Osteoblast (primary cell): Measurements from ENCODE around the gene PPOX. TPM values are rescaled to one million over a fixed set of nuclear protein-coding genes. Genes with fewer than 3 reads are reported as not detected.

Source experiments
- DNase-seq: peaks from one replicate; pipeline ENCODE4 v3.0.0; 2011; ENCODE audit warnings: low spot score, mixed read lengths; ENCODE audit not compliant: insufficient read length; ENCODE audit errors: missing footprints
- H2AFZ ChIP-seq: 2 replicates; pipeline ENCODE4 v1.6.0; 2011; ENCODE audit warnings: mild to moderate bottlenecking, low read length
- H3K27ac ChIP-seq: 2 replicates; pipeline ENCODE4 v1.5.1; 2011; ENCODE audit warnings: mild to moderate bottlenecking, low read depth, low read length, moderate library complexity
- H3K27me3 ChIP-seq: 2 replicates; pipeline ENCODE4 v1.6.0; 2012; ENCODE audit warnings: mild to moderate bottlenecking, control low read depth, inconsistent platforms, low read length, moderate library complexity; ENCODE audit not compliant: insufficient read depth
- H3K36me3 ChIP-seq: 2 replicates; pipeline ENCODE4 v1.5.1; 2011; ENCODE audit warnings: mild to moderate bottlenecking, low read length, control low read depth, moderate library complexity; ENCODE audit not compliant: insufficient read depth
- H3K4me1 ChIP-seq: 2 replicates; pipeline ENCODE4 v1.5.1; 2011; ENCODE audit warnings: mild to moderate bottlenecking, low read length, control low read depth, moderate library complexity; ENCODE audit not compliant: insufficient read depth
- H3K4me2 ChIP-seq: 2 replicates; pipeline ENCODE4 v1.6.0; 2011; ENCODE audit warnings: mild to moderate bottlenecking, low read length; ENCODE audit not compliant: insufficient read depth
- H3K4me3 ChIP-seq: fragments of 200-600 bp; sonication (generic); 3 replicates; pipeline ENCODE4 v1.5.1; 2012; ENCODE audit warnings: mild to moderate bottlenecking, low read length, inconsistent platforms; ENCODE audit not compliant: insufficient read depth
- H3K79me2 ChIP-seq: 2 replicates; pipeline ENCODE4 v1.6.0; 2012; ENCODE audit warnings: mild to moderate bottlenecking, low read length, control low read depth, inconsistent platforms; ENCODE audit not compliant: insufficient read depth
- H3K9me3 ChIP-seq: 2 replicates; pipeline ENCODE4 v1.5.1; 2011; ENCODE audit warnings: low read depth, low read length, control low read depth
- H4K20me1 ChIP-seq: 2 replicates; pipeline ENCODE4 v1.6.0; 2012; ENCODE audit warnings: mild to moderate bottlenecking, low read length, control low read depth; ENCODE audit not compliant: insufficient read depth
- CTCF ChIP-seq: IDR thresholded peaks from 2 replicates; pipeline ENCODE4 v1.5.1; 2011; ENCODE audit warnings: mild to moderate bottlenecking, low read depth, low read length, moderate library complexity; ENCODE audit errors: extremely low read depth
- total RNA-seq: library from RNA; depleted of rRNA; stranded (reverse); fragments of >200 nt; gene quantifications from 2 replicates; pipeline ENCODE4 v1.2.3, GENCODE V29; 2012

PPOX gene
- 15.9 and 19.5 TPM in 2 replicates for total RNA-seq

- peak; percentile 98 for DNase-seq
- no peaks in the 10 kb centered on the region for H3K27me3 ChIP-seq
- peaks cover 46% of the 10 kb centered on the region for H3K36me3 ChIP-seq
- H3K27ac ChIP-seq, result peak within 1 kb of the TSS; percentile 87
- peak; percentile 50 for TF ChIP-seq CTCF
- H3K4me2 ChIP-seq, result peak within 1 kb of the TSS; percentile 92
- H3K4me1 ChIP-seq, result peaks cover 15% of the 10 kb centered on the region
- H4K20me1 ChIP-seq, result no peaks in the 10 kb centered on the region
- H3K9me3 ChIP-seq, result no peaks in the 10 kb centered on the region
- peak within 1 kb of the TSS; percentile 88 for H2AFZ ChIP-seq
- peaks cover 14% of the 10 kb centered on the region for H3K79me2 ChIP-seq
- H3K4me3 ChIP-seq, result peak within 1 kb of the TSS; percentile 84
These were observed at the start of gene PPOX for GRCh38 chr1:161165742-161166668. Gene PPOX (plus strand): TSS chr1:161166426. CDS start chr1:161166848, 422 bp downstream.

- Histone ChIP-seq H3K4me3 (peak within 1 kb of the TSS; percentile 97), H3K4me1 (peaks cover 48% of the 10 kb centered on the region), H3K4me2 (peak within 1 kb of the TSS; percentile 95), H2AFZ (peak within 1 kb of the TSS; percentile 90), H3K27ac (peak within 1 kb of the TSS; percentile 98), H3K79me2 (peaks cover 68% of the 10 kb centered on the region), H3K27me3 (no peaks in the 10 kb centered on the region), H3K9me3 (no peaks in the 10 kb centered on the region), H3K36me3 (peaks cover 32% of the 10 kb centered on the region), H4K20me1 (peaks cover 36% of the 10 kb centered on the region)
- no peak for TF ChIP-seq CTCF
- DNase-seq, result peak; percentile 96
These were observed 48.3 kb upstream of the PPOX start, which contains the start of the genes NIT1 and PFDN2 for GRCh38 chr1:161117759-161118581. Gene NIT1 (plus strand): TSS chr1:161118105. CDS start chr1:161118177, 72 bp downstream. Gene PFDN2 (minus strand): TSS chr1:161118037. CDS start chr1:161118026, 11 bp downstream.

DNA sequence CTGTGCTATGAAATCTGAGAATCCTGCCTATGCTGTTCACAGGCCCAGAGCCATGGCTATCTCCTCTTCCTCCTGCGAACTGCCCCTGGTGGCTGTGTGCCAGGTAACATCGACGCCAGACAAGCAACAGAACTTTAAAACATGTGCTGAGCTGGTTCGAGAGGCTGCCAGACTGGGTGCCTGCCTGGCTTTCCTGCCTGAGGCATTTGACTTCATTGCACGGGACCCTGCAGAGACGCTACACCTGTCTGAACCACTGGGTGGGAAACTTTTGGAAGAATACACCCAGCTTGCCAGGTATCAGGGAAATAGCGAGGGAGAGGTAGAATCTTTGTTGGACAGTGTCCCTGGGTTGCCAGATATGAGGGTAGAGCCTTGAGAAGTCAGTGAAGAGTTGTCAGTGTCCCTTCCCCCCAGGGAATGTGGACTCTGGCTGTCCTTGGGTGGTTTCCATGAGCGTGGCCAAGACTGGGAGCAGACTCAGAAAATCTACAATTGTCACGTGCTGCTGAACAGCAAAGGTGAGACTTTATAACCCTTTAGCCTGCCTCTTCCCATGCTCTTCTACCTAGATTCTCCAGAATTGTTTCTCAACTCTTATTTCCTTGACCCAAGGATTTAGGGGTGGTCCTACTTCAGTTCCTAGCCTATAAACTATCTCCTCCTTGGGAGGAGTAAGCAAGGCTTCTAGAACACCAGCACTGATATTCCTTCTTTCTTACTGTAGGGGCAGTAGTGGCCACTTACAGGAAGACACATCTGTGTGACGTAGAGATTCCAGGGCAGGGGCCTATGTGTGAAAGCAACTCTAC is 46.9 kb upstream of the PPOX start:
- Histone ChIP-seq H3K27ac (peak overlapping the region; percentile 98), H3K4me2 (peak overlapping the region; percentile 95), H3K4me3 (peak overlapping the region; percentile 97), H2AFZ (no peak overlapping the region), H3K36me3 (peaks cover 44% of the 10 kb centered on the region), H3K79me2 (peaks cover 62% of the 10 kb centered on the region), H3K27me3 (no peaks in the 10 kb centered on the region), H3K9me3 (no peaks in the 10 kb centered on the region), H4K20me1 (peaks cover 26% of the 10 kb centered on the region), H3K4me1 (peaks cover 43% of the 10 kb centered on the region)
- peak; percentile 95 for DNase-seq
- TF ChIP-seq CTCF, result peak; percentile 52
